Right lung (tissue), 5 donors: ENCODE data around the gene INPP5A. TPM values are rescaled to one million over a fixed set of nuclear protein-coding genes. Genes with fewer than 3 reads are reported as not detected.
"Not testable (repeated sequence)": the region's sequence is repeated elsewhere in the genome, so short reads cannot be mapped to it uniquely, and the experiment has no call there.

ENCODE experiments used
- DNase-seq, 2 donors: peaks; one replicate each; pipeline ENCODE4 v3.0.0-alpha.2; 2013
- polyA plus RNA-seq, 5 donors: library from polyadenylated mRNA; unstranded; fragments of 120-200 nt; gene quantifications; one replicate each; pipeline versions ENCODE4 v1.2.1 to v1.2.3, GENCODE V29; 2013; ENCODE audit warnings: inconsistent platforms in 1 of 5, low replicate concordance in 1 of 5; ENCODE audit not compliant: insufficient read length in 5 of 5, insufficient read depth in 1 of 5

The INPP5A gene
- polyA plus RNA-seq, 5 donors = 27.7 to 41.7 (median 35.5) TPM

GRCh38 chr10:132737390-132738048 lies 199.9 kb downstream of the INPP5A start:
- DNase-seq = no peak

DNA sequence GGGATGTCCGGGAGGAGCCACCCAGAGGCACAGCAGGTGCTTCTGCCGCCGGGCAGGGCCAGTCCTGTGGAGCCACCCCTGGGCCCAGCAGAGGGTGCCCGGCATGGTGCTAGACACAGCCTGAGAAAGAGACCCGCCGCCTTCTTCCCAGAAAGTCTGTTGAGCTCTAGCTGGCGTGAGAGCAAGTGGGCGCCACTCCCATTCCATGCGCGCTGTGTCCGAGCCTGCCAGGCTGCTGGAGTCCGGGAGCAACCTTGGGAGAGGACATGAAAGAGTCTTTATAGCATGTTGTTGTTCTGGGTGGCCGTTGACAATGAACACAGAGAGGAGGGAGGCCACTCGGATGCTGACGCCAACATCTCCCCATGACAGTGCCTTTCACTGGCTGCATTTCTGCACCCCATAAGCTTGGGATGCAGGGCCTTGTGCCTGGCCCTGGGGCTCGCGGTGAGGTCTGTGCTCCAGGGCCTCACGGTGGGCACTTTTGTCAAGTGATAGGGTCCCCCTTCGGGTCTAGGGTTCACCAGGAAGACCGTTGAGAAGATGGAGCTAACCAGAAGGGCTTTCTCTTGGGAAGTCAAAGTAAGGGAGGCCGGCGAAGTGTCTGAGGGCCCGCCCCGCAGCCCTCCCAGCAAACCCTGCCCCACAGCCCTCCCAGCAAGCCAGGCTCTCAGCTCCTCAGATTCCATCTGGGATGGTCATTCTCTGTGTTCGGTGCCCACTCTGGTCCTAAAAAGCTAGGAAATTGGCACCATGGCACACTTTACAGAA lies 201.1 kb downstream of the INPP5A start:
- DNase-seq = no peak

- DNase-seq = no peak
Measured at GRCh38 chr10:132739225-132739613, 201.6 kb downstream of the INPP5A start.

DNA sequence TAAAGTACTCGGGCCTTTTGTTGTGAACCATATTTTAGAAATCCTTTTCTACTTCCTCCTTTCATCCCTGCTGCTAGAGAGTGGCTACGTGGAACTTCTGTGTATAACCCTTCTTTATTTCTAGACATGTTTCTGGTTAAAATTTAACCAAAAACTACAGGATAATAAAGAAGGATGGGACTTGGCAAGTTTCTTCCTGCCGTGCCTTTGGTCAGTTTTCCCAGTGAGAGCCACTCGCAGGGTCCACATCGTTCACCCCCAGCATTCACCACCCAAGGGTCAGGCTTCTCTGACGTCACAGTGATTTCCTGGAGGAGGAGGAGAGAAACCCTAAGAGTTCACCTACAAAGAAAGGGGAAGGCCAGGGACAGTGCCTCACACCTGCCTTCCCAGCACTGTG lies 203.0 kb downstream of the INPP5A start:
- DNase-seq = no peak

- no peak for DNase-seq
Measured at GRCh38 chr10:132742167-132742836, 204.7 kb downstream of the INPP5A start.

DNA sequence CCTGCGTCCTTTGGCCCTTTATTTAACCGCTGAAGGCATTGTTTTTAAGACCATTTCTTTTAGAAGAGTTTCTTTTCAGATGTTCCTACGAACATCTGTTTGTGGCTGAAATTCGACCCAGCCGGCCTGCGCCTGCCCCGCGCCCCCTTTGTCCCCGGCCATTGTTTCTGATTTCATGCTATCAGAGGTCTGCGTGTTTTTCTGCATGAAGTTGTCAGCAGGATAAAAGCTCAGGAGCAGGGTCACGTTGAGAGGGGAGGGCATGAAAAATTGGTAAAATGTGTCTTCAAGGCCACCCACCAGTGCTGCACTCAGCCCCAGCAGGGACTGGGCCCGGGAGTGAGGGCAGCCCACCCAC lies 205.2 kb downstream of the INPP5A start:
- no peak for DNase-seq

- not testable (repeated sequence) for DNase-seq
Measured at GRCh38 chr10:132743196-132743924, 205.8 kb downstream of the INPP5A start.

DNA sequence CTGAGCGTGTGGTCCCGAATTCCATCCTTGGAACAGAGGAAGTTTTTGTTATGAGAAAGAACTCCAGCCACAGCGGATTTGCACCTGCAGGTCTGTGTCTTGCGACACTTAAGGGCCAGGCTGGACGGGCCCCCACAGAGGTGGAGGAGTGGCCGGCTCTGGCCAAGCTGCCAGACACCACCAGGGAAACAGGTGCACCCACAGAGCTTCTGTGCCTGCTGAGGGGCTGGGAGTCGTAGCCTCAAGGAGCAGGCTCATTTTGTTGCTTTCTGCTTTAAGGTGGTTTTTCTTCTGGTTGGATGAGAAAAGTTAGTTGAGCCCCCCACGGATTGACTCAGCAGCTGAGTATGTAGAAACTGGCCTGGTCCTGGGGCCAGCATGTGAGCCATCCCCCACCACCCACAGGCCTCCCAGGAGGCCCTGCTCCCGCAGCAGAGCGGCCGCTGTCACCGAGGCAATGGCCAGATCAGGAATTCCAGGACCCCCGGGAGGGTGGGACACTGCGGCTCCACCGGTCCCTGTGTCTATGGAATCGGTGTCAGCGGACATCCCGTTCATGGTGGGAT lies 206.4 kb downstream of the INPP5A start:
- no peak for DNase-seq

- no peak for DNase-seq
Measured at GRCh38 chr10:132744839-132745238, 207.3 kb downstream of the INPP5A start.

- no peak for DNase-seq
Measured at GRCh38 chr10:132745511-132745910, 207.9 kb downstream of the INPP5A start.

- no peak for DNase-seq
Measured at GRCh38 chr10:132745971-132746370, 208.4 kb downstream of the INPP5A start.

DNA sequence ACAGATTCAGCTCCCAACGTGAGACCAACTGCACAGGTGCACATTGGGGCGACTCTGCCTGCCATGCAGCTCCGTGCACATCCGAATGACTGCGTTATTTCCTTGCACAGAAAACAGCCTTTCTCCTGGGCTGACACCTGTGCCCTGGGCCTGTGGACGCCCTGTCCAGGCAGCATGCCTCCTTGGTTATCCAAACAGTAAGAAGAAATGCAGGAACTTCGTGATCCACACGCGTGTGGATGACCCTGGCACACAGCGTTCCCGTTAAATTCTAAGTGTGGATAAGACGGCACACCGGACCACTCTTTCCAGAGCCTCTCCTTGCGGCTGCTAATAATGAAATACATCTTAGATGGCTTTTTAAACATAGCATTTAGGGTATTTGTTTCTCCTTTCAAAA lies 208.8 kb downstream of the INPP5A start:
- DNase-seq = no peak

DNA sequence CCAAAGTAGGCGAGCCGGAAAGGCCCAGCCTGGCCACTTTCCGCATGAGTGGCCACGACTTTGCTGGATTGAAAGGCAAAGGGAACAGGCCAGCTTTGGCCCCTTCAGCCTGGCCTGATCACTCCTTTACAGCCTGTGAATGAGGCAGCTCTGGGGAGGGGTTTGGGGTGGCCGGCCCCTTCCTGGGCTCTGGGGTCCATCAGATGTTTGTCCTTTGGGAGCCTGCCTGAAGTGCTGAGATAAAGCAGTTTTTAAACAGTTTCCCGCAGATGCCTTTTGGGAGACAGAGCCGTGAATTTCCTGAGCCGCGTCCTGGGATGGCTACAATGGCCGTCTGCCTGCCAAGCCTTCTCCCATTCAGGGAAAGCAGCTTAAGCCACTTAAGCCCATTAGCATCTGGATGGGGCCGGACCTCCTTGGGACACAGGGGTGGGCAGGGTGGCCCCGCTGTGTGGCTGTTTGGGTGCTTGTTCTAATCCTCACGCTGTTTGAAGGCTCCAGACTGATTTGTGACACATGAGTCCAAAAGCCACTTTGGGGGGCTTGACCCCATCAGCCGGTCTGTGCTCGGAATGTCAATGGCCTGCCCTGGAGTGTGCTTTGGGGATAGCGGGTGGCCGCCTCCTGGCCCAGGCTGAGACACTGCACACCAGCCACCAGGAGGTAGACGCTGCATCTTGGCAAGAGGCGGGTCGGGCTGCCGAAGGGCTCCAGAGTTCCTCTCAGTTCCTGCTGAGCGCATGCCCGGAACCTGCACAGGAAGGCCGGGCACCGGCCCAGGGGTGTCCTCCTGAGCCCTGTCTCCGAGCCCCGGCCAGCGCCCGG lies 209.4 kb downstream of the INPP5A start:
- no peak for DNase-seq

DNA sequence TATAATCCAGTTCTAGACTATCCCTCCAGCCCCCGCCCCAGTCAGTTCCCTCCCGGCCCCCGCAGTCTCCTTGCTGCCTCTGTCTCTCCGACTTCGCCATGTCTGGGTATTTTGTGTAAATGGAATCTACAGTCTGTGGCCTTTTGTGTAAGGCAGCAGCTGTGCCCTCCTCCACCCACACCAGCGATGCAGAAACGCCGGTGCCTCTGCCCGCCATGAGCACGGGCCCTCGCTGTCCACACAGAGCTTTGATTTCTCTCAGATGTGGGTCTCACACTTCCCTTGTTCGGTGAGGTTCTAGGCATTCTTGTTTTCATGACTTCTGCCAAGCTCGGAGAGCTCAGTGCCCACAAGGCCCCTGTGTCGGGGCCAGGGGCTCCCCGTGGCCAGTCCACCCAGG lies 210.5 kb downstream of the INPP5A start:
- DNase-seq = no peak

DNA sequence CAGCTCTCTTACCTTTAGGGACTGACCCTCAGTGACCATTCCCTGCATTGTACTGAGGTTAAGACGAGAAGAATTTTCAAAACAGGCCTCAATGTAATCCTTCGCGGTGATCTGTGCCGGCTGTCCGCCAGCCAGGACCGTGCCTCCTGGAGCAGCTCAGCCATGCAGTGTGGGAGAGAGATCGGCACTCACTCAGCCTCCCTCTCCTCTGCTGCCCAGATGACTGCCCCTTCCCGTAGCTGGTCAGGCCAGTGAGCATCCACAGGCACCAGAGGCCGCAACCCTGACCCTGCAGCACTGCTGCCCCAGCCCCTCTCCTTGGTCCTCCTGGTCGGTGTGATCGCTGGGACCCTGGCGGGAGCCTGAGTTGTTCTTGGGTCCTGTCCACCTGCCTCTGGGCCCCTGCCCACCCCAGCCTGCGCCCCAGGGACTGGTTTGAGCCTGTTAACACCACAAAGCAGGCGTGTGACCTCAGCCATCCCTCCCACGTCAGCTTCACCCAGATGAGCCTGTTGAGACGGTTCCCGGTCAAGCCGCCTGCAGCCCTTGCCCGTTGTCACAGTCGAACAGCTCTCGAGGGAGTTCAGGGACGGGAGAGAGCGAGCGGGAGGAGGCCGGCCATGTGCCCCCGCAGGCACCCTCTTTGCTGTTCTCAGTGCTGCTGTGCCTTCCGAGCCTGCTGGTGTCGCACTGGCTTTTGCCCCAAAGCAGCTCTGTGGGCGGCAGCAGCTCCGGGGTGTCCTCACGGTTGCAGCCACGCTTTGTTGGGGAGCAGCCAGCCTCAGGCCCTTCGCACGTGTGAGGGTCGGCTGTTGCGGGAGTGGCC lies 211.2 kb downstream of the INPP5A start:
- DNase-seq = no peak

DNA sequence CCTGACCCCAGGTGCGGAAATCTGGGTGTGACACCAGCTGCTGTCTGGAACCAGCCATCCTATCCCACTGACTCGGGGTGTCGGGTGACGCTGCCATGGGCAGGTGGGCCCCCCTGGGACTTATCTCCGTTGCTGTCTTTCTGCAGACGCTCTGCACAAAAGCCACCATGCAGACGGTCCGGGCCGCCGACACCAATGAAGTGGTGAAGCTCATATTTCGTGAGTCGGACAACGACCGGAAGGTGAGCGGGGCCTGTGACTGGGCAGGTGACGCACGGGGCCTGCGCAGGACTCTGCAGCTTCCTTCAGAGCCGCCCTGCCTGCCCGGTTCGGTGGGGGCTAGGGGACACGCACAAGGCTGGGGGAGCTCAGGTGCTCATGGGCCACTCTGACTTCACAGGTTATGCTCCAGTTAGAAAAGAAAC lies 211.8 kb downstream of the INPP5A start:
- DNase-seq = no peak

DNA sequence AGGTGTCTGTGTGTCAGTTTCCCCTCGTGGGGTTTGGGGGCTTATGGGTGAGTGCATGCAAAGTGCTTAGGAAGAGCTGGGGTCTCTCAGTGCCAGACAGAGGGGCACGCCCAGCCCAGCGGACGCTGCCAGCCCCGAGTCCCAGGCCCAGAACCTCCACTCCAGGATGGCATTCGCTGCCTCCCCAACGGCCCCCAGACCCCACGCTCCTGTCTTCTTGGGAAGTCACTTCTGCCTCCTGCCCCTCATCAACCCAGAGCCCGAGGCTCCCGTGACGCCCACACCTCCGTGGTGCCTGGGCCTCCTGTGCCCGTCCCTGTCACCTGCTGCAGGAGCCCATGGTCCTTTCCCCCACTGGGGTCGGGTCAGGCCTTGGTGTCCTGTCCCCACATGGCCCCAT lies 213.3 kb downstream of the INPP5A start:
- DNase-seq = no peak

DNA sequence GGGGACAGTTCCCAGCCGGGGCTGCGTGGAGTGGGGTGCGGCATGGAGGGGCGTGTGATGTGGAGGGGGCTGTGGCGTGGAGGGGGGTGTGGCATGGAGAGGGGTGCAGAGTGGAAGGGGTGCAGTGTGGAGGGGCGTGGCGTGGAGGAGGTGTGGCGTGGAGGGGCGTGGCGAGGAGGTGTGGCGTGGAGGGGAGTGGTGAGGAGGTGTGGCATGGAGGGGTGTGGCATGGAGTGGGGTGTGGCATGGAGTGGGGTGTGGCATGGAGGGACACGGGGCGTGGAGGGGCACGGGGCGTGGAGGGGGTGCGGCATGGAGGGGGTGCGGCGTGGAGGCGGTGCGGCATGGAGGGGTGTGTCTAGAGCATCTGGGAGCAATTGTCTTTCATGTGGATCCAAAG lies 214.8 kb downstream of the INPP5A start:
- no peak for DNase-seq

DNA sequence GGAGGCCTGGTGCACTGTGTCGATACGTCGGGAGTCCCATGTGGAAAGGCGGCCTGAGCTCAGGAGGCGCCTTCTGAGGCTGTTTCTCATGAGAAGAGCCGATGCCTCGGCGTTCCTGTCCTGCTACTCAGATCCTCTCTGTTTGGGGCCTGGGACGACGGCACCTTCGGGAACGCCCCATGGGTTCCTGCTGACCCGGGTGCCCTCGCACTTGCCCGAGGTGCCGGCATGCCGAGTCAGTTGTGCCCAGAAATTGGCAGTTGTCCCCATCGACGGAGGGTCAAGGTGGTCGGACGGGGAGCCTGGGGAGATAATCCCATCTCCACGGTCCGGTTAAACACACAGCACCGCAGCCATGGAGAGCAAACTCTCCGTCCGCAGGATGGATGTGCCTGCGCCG lies 215.4 kb downstream of the INPP5A start:
- no peak for DNase-seq

GRCh38 chr10:132753596-132753995 lies 216.0 kb downstream of the INPP5A start:
- no peak for DNase-seq
